ENCODE measurements around the gene WDR86.

The WDR86 gene

DNA sequence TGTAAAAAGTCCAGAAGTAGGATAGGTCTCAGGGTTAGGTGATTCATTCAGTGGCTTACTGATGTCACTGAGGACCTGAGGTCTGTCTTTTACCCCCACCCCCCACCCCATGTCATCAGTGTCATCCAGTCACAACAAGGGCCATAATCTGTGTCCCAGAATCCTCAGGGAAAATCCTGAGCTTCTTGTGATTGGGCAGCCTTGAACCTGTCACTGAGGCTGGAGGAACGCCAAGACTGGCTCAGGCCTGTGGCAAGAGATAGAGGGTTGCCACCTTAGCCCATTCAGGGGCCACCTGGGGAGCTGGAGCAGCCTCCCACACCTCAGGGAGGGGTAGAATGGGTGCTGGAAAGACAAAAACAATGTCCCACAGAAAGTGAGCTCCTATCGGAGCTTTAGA is 38.6 kb downstream of the WDR86 start:
- TF ChIP-seq POLR2A (IDR thresholded peaks at IDR 0.05; ENCODE audit: low read depth, low read length) (no peak), TAF1 (IDR thresholded peaks at IDR 0.05; ENCODE audit: borderline replicate concordance, low read depth, low read length) (no peak), POLR2AphosphoS5 (IDR thresholded peaks at IDR 0.05; ENCODE audit: low read depth, low read length) (no peak)
- FAIRE-seq, result no peak
- DNase-seq (ENCODE audit: insufficient read length), result no peak

- TF ChIP-seq TAF1 (IDR thresholded peaks at IDR 0.05; ENCODE audit: borderline replicate concordance, low read depth, low read length) (no peak), POLR2A (IDR thresholded peaks at IDR 0.05; ENCODE audit: low read depth, low read length) (no peak), POLR2AphosphoS5 (IDR thresholded peaks at IDR 0.05; ENCODE audit: low read depth, low read length) (no peak)
- DNase-seq (ENCODE audit: insufficient read length) (peak; percentile 69), FAIRE-seq (peak; percentile 94)
Observed at GRCh38 chr7:151368136-151368571, 41.7 kb downstream of the WDR86 start.

GRCh38 chr7:151367284-151367683 is 42.6 kb downstream of the WDR86 start:
- TF ChIP-seq POLR2A (IDR thresholded peaks at IDR 0.05; ENCODE audit: low read depth, low read length), result no peak
- TF ChIP-seq TAF1 (IDR thresholded peaks at IDR 0.05; ENCODE audit: borderline replicate concordance, low read depth, low read length), result no peak
- TF ChIP-seq POLR2AphosphoS5 (IDR thresholded peaks at IDR 0.05; ENCODE audit: low read depth, low read length), result no peak
- FAIRE-seq (no peak), DNase-seq (ENCODE audit: insufficient read length) (no peak)

- TF ChIP-seq POLR2AphosphoS5 (IDR thresholded peaks at IDR 0.05; ENCODE audit: low read depth, low read length) (no peak), TAF1 (IDR thresholded peaks at IDR 0.05; ENCODE audit: borderline replicate concordance, low read depth, low read length) (no peak), POLR2A (IDR thresholded peaks at IDR 0.05; ENCODE audit: low read depth, low read length) (no peak)
- DNase-seq (ENCODE audit: insufficient read length) (no peak), FAIRE-seq (no peak)
Observed at GRCh38 chr7:151366880-151367222, 43.0 kb downstream of the WDR86 start.

DNA sequence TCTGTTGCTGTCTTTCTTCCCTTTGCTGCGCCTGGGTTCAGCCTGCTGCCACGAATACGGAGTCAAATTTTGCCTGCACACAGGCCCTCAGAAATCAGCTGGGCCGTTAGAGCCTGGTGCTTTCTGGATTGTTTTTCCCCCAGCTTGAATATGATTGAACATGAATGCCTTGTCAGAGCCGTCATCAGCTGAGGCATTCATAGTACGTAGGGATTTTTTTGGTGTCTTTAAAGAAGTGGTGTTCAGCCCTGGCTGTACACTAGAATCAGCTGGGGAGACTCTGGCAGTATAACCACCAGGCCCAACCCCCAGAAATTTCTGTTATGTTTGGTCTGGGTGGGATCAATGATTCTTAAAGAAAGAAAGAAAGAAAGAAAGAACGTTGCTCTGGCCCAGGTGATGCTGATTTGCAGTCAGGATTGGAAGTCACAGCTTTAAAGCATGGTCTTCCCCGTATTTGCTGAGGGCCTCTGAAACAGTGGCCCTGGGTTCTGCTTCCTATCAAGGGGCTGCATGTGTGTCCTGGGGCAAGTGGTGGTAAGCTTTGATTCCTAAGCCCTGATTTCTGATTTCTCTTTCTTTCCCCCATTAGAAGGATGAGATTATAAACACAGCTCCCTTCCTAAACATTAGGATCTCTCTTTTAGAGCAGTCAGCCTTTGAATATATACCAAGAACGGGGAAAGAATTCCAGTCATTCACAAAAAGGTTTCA is 43.5 kb downstream of the WDR86 start:
- no peak for FAIRE-seq
- TF ChIP-seq POLR2AphosphoS5 (IDR thresholded peaks at IDR 0.05; ENCODE audit: low read depth, low read length), result no peak
- TF ChIP-seq POLR2A (IDR thresholded peaks at IDR 0.05; ENCODE audit: low read depth, low read length), result no peak
- TF ChIP-seq TAF1 (IDR thresholded peaks at IDR 0.05; ENCODE audit: borderline replicate concordance, low read depth, low read length), result no peak
- no peak for DNase-seq (ENCODE audit: insufficient read length)

- TF ChIP-seq TAF1 (IDR thresholded peaks at IDR 0.05; ENCODE audit: borderline replicate concordance, low read depth, low read length) (no peak), POLR2A (IDR thresholded peaks at IDR 0.05; ENCODE audit: low read depth, low read length) (no peak), POLR2AphosphoS5 (IDR thresholded peaks at IDR 0.05; ENCODE audit: low read depth, low read length) (no peak)
- DNase-seq (ENCODE audit: insufficient read length) (no peak), FAIRE-seq (no peak)
Observed at GRCh38 chr7:151363182-151363581, 46.7 kb downstream of the WDR86 start.

DNA sequence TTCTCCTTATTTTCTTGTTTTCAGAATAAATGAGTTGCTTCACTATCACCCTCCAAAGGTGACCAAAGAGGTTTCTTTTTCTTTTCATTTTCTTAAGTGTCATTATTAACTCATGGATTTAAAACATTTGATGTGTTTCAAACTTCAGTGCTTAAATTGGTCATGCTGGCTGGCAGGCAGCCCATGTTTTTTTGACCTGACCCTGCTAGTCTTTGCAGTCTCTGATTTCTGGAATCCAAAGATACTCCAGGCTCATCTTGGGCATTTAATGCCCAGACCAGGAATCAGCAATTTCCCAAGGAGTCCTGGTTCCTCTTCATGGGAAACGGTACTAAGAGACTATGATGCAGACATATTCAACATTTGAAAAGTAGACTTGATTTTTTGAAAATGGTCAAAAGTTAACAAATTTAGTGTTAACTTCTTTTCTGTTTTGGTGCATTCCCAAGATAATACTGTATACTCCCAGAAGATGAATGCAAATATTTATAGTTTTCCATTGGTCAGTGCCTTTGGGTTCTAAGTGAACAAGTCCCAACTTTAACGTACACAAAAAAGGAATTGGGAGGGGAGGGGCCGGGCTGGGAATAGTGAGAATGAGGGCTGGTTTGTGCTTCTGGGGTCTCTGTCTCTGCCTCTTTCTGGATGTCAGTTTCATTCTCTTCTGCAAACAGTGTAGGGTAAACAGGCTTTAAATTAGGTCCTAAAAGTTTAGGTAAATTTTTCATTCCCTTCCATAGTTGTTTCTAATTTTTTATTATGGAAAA is 48.5 kb downstream of the WDR86 start:
- TF ChIP-seq POLR2A (IDR thresholded peaks at IDR 0.05; ENCODE audit: low read depth, low read length), result no peak
- no peak for TF ChIP-seq TAF1 (IDR thresholded peaks at IDR 0.05; ENCODE audit: borderline replicate concordance, low read depth, low read length)
- no peak for TF ChIP-seq POLR2AphosphoS5 (IDR thresholded peaks at IDR 0.05; ENCODE audit: low read depth, low read length)
- FAIRE-seq (no peak), DNase-seq (ENCODE audit: insufficient read length) (no peak)

DNA sequence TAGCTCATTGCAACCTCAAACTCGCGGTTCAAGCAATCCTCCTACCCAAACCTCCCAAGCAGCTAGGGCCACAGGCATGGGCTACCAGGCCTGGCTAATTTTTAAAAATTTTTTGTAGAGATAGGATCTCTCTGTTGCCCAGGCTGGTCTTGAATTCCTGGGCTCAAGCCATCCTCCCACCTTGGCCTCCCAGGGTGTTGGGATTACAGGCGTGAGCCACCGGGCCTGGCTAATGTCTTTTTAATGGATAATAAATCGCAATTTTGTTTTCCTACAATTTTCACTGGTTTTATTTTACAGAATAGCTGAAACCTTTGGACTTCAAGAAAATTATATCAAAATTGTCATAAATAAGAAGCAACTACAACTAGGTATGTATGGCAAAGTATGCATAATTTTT is 57.3 kb downstream of the WDR86 start:
- no peak for DNase-seq (ENCODE audit: insufficient read length)
- no peak for TF ChIP-seq POLR2AphosphoS5 (IDR thresholded peaks at IDR 0.05; ENCODE audit: low read depth, low read length)
- no peak for TF ChIP-seq POLR2A (IDR thresholded peaks at IDR 0.05; ENCODE audit: low read depth, low read length)
- no peak for FAIRE-seq

GRCh38 chr7:151351967-151352366 is 57.9 kb downstream of the WDR86 start:
- TF ChIP-seq POLR2AphosphoS5 (IDR thresholded peaks at IDR 0.05; ENCODE audit: low read depth, low read length) (no peak), TAF1 (IDR thresholded peaks at IDR 0.05; ENCODE audit: borderline replicate concordance, low read depth, low read length) (no peak), POLR2A (IDR thresholded peaks at IDR 0.05; ENCODE audit: low read depth, low read length) (0 out of 2 replicates have a peak, but pooled peaks have one; percentile 32)
- FAIRE-seq (peak; percentile 67), DNase-seq (ENCODE audit: insufficient read length) (no peak)

- no peak for FAIRE-seq
- TF ChIP-seq POLR2AphosphoS5 (IDR thresholded peaks at IDR 0.05; ENCODE audit: low read depth, low read length), result no peak
- TF ChIP-seq POLR2A (IDR thresholded peaks at IDR 0.05; ENCODE audit: low read depth, low read length), result no peak
- TF ChIP-seq TAF1 (IDR thresholded peaks at IDR 0.05; ENCODE audit: borderline replicate concordance, low read depth, low read length), result no peak
- no peak for DNase-seq (ENCODE audit: insufficient read length)
Observed at GRCh38 chr7:151351027-151351426, 58.8 kb downstream of the WDR86 start.

GRCh38 chr7:151349507-151349853 is 60.4 kb downstream of the WDR86 start:
- FAIRE-seq, result no peak
- no peak for DNase-seq (ENCODE audit: insufficient read length)
- no peak for TF ChIP-seq TAF1 (IDR thresholded peaks at IDR 0.05; ENCODE audit: borderline replicate concordance, low read depth, low read length)
- TF ChIP-seq POLR2A (IDR thresholded peaks at IDR 0.05; ENCODE audit: low read depth, low read length), result no peak
- no peak; the same call in 1 of the 2 replicates for TF ChIP-seq POLR2AphosphoS5 (IDR thresholded peaks at IDR 0.05; ENCODE audit: low read depth, low read length)

GRCh38 chr7:151348970-151349369 is 60.9 kb downstream of the WDR86 start:
- DNase-seq (ENCODE audit: insufficient read length) (no peak), FAIRE-seq (no peak)
- TF ChIP-seq POLR2A (IDR thresholded peaks at IDR 0.05; ENCODE audit: low read depth, low read length), result no peak
- no peak for TF ChIP-seq TAF1 (IDR thresholded peaks at IDR 0.05; ENCODE audit: borderline replicate concordance, low read depth, low read length)
- TF ChIP-seq POLR2AphosphoS5 (IDR thresholded peaks at IDR 0.05; ENCODE audit: low read depth, low read length), result no peak
